Keratinocyte (primary cell): ENCODE data around the gene LRRIQ1.
"Not testable (repeated sequence)": the region's sequence is repeated elsewhere in the genome, so short reads cannot be mapped to it uniquely, and the experiment has no call there.

Experiments used
- CTCF ChIP-seq, 3 experiments: IDR thresholded peaks in 1 of 3; conservative IDR thresholded peaks in 1 of 3; optimal IDR thresholded peaks in 1 of 3; 2 replicates in 2 of 3; 3 replicates in 1 of 3; pipeline versions ENCODE3 to v1.5.1; 2011; ENCODE audit warnings: low read length in 3 of 3, mild to moderate bottlenecking in 3 of 3, moderate library complexity in 2 of 3, control low read depth in 1 of 3, inconsistent platforms in 1 of 3; ENCODE audit not compliant: insufficient read depth in 2 of 3; ENCODE audit errors: extremely low read depth in 1 of 3
- EZH2 ChIP-seq: IDR thresholded peaks from one replicate; pipeline ENCODE4 v1.6.1; 2012; ENCODE audit warnings: inconsistent platforms, mild to moderate bottlenecking, low read length, moderate library complexity

- TF ChIP-seq EZH2; CTCF (optimal IDR thresholded peaks at IDR 0.05 in 1 of 3, IDR thresholded peaks at IDR 0.05 in 1 of 3, conservative IDR thresholded peaks at IDR 0.05 in 1 of 3; ENCODE audit: extremely low read depth in 1 of 3, insufficient read depth in 2 of 3, low read length in 3 of 3): not testable (repeated sequence)
Observed at GRCh38 chr12:85224339-85224738, 188.2 kb downstream of the LRRIQ1 start.
